Liver (tissue), 9 donors: ENCODE results near the gene KLHL13. TPM values are rescaled to one million over a fixed set of nuclear protein-coding genes. Genes with fewer than 3 reads are reported as not detected.

Experiments used
- DNase-seq: peaks from one replicate; pipeline ENCODE4 v3.0.0-alpha.2; 2017; ENCODE audit warnings: low spot score
- H3K27ac ChIP-seq, 2 donors: one replicate each; pipeline ENCODE4 v1.7.0; 2013; ENCODE audit warnings: inconsistent platforms in 2 of 2, low read length in 2 of 2, control low read depth in 1 of 2, low read depth in 1 of 2, mild to moderate bottlenecking in 1 of 2
- H3K27me3 ChIP-seq, 4 donors: one replicate each; pipeline versions ENCODE4 v1.6.1 to v1.7.0; 2013; ENCODE audit warnings: low read length in 3 of 4, inconsistent platforms in 1 of 4, mild to moderate bottlenecking in 1 of 4, moderate library complexity in 1 of 4; ENCODE audit not compliant: control insufficient read depth in 4 of 4, insufficient read depth in 4 of 4
- H3K36me3 ChIP-seq, 4 donors: one replicate each; pipeline versions ENCODE4 v1.6.1 to v1.7.0; 2013; ENCODE audit warnings: low read length in 3 of 4, mild to moderate bottlenecking in 3 of 4, low read depth in 1 of 4, moderate library complexity in 1 of 4; ENCODE audit not compliant: control insufficient read depth in 4 of 4, insufficient read depth in 3 of 4
- H3K4me1 ChIP-seq, 4 donors: one replicate each; pipeline versions ENCODE4 v1.6.1 to v1.7.0; 2013; ENCODE audit warnings: low read length in 3 of 4, mild to moderate bottlenecking in 3 of 4, moderate library complexity in 1 of 4; ENCODE audit not compliant: control insufficient read depth in 4 of 4, insufficient read depth in 4 of 4
- H3K4me3 ChIP-seq, 3 donors: one replicate each; pipeline versions ENCODE4 v1.6.1 to v1.7.0; 2013; ENCODE audit warnings: low read length in 3 of 3, control low read depth in 1 of 3, low read depth in 1 of 3, mild to moderate bottlenecking in 1 of 3
- H3K9ac ChIP-seq, 2 donors: one replicate each; pipeline ENCODE4 v1.7.0; 2013; ENCODE audit warnings: low read length in 2 of 2, mild to moderate bottlenecking in 2 of 2, moderate library complexity in 2 of 2, control low read depth in 1 of 2, low read depth in 1 of 2
- H3K9me3 ChIP-seq, 4 donors: one replicate each; pipeline versions ENCODE4 v1.6.1 to v1.7.0; 2013; ENCODE audit warnings: low read length in 3 of 4; ENCODE audit not compliant: control insufficient read depth in 4 of 4
- FOXA1 ChIP-seq: IDR thresholded peaks from 2 replicates; pipeline ENCODE4 v1.6.1; 2016; ENCODE audit warnings: antibody characterized with exemption
- FOXA2 ChIP-seq: IDR thresholded peaks from 2 replicates; pipeline ENCODE4 v1.6.1; 2016; ENCODE audit warnings: antibody characterized with exemption
- HNF4A ChIP-seq, 2 donors: conservative IDR thresholded peaks; 2 replicates each; pipeline ENCODE4 v1.6.1; 2016; ENCODE audit warnings: antibody characterized with exemption in 2 of 2, mild to moderate bottlenecking in 2 of 2
- JUND ChIP-seq, 2 donors: IDR thresholded peaks; 2 replicates each; pipeline ENCODE4 v1.6.1; 2016; ENCODE audit warnings: antibody characterized with exemption in 2 of 2
- NR2F2 ChIP-seq: IDR thresholded peaks from 2 replicates; pipeline ENCODE4 v1.6.1; 2016; ENCODE audit warnings: antibody characterized with exemption
- RAD21 ChIP-seq, 2 donors: IDR thresholded peaks; 2 replicates each; pipeline ENCODE4 v1.6.1; 2016; ENCODE audit warnings: antibody characterized with exemption in 2 of 2, mild to moderate bottlenecking in 2 of 2
- RXRA ChIP-seq, 2 donors: IDR thresholded peaks; 2 replicates each; pipeline ENCODE4 v1.6.1; 2017 to 2018; ENCODE audit warnings: antibody characterized with exemption in 2 of 2, mild to moderate bottlenecking in 1 of 2
- TAF1 ChIP-seq: conservative IDR thresholded peaks from 2 replicates; pipeline ENCODE4 v1.6.1; 2016; ENCODE audit warnings: antibody characterized with exemption, mild to moderate bottlenecking
- WGBS: extraction: QIAGEN DNeasy Blood & Tissue Kit; methylation state at CpG from one replicate; pipeline ENCODE4 v1.1.7; 2013; 5-methylcytosine and 5-hydroxymethylcytosine counted together
- polyA plus RNA-seq, 2 donors: library from polyadenylated mRNA; stranded (reverse) in 1 of 2; unstranded in 1 of 2; fragments of 200-250 nt in 1 of 2; fragments of >200 nt in 1 of 2; fragmentation: Nextera tagmentation in 1 of 2; extraction: Ambion mirVana in 1 of 2; gene quantifications; one replicate each; pipeline versions ENCODE4 v1.2.1 to v1.2.3, GENCODE V29; 2013 to 2015
- total RNA-seq, 2 donors: library from RNA; depleted of rRNA; stranded (reverse); fragments of >200 nt; gene quantifications; one replicate each; pipeline ENCODE4 v1.2.3, GENCODE V29; 2014
- TF ChIP-seq, protein P1 (sequence below): IDR thresholded peaks from 2 replicates; pipeline ENCODE4 v1.6.1; 2016; ENCODE audit warnings: antibody characterized with exemption
- TF ChIP-seq, protein P2 (sequence below): fragments of 150-350 bp; IDR thresholded peaks from 2 replicates; pipeline ENCODE4 v1.5.1; 2017; ENCODE audit warnings: improper control_type of control experiment, low read depth, low read length; ENCODE audit not compliant: missing input control
- TF ChIP-seq, protein P3 (sequence below): IDR thresholded peaks from 2 replicates; pipeline ENCODE4 v1.6.1; 2016; ENCODE audit warnings: antibody characterized with exemption
- donor health status: healthy.
- donor health status: healthy.
- donor health status: healthy.
- donor health status: healthy.
- donor health status: healthy.

KLHL13 gene
- total and polyA plus RNA-seq, 4 donors = 0.76 to 5.3 (median 3.3) TPM

DNA sequence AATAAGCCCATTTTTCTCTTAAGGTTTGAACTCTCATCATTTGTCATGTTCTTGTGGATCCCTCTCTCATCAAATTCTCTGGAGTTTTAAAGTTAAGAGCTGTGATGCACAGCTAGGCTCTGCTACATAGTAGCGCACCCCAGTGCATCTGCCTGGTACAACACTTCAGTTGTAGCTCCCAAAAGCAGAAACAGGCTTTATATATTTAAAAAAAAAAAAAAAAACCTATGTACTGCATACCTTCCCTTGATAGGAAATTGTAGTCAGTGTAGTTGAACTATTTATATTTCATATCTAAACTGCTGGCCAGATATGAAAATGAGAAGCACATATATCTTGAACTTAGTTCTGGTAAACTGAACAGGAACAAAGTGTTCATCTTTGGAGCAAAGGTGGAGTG lies 131.4 kb downstream of the KLHL13 start:
- TF ChIP-seq, protein P1, sequence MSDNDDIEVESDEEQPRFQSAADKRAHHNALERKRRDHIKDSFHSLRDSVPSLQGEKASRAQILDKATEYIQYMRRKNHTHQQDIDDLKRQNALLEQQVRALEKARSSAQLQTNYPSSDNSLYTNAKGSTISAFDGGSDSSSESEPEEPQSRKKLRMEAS = no peak
- TF ChIP-seq RAD21 (IDR thresholded peaks at IDR 0.05) (peak; percentile 43 to 63), JUND (IDR thresholded peaks at IDR 0.05) (no peak), NR2F2 (no peak)
- TF ChIP-seq, protein P2, sequence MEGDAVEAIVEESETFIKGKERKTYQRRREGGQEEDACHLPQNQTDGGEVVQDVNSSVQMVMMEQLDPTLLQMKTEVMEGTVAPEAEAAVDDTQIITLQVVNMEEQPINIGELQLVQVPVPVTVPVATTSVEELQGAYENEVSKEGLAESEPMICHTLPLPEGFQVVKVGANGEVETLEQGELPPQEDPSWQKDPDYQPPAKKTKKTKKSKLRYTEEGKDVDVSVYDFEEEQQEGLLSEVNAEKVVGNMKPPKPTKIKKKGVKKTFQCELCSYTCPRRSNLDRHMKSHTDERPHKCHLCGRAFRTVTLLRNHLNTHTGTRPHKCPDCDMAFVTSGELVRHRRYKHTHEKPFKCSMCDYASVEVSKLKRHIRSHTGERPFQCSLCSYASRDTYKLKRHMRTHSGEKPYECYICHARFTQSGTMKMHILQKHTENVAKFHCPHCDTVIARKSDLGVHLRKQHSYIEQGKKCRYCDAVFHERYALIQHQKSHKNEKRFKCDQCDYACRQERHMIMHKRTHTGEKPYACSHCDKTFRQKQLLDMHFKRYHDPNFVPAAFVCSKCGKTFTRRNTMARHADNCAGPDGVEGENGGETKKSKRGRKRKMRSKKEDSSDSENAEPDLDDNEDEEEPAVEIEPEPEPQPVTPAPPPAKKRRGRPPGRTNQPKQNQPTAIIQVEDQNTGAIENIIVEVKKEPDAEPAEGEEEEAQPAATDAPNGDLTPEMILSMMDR = peak; percentile 9
- WGBS = 36% methylated on average over 1 of the region's 1 CpG

DNA sequence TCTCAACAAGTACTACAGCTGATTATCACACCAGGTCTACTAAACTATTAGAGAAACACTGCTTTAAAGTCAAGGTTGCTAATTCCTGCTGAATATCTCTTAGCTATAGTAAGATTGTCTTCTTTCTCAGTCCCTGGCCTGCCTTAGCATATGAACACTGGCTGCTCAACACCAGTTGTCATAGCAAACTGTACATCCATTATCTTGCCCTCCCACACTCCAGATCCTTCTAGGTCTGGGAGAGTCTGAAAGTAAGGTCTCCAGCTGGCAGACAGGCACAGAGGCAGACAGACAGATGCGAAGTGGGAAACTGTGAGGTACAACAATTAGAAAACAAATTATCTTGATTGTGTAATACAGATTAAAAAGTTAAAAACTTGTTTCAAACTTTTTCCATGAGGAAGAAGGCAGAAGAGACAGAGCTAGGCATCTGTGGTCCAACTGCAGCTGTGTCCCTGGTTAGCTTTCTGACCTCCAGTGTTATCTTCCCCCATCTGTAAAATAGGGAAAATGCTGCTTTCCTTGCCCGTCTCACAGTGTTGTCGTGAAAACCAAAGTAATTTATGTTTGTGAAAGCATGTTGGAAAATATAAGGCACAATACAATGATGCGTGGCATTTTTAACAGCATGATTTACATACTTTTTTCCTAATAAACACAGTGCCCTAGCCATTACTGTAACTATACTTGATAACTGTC lies 133.8 kb downstream of the KLHL13 start:
- Histone ChIP-seq H3K9ac (no peak overlapping the region), H3K36me3 (no peaks in the 10 kb centered on the region), H3K27me3 (no peaks in the 10 kb centered on the region), H3K4me3 (no peak overlapping the region), H3K9me3 (no peaks in the 10 kb centered on the region), H3K27ac (no peak overlapping the region), H3K4me1 (no peaks in the 10 kb centered on the region)
- 82% methylated on average over 4 of the region's 4 CpGs for WGBS
- TF ChIP-seq TAF1 (no peak), RXRA (IDR thresholded peaks at IDR 0.05) (no peak), NR2F2 (no peak), FOXA1 (no peak)
- TF ChIP-seq, protein P3, sequence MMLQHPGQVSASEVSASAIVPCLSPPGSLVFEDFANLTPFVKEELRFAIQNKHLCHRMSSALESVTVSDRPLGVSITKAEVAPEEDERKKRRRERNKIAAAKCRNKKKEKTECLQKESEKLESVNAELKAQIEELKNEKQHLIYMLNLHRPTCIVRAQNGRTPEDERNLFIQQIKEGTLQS = no peak
- DNase-seq = no peak

More for the DNA sequence above, 131.4 kb downstream of the KLHL13 start:
- no peaks in the 10 kb centered on the region for H3K4me1 ChIP-seq
- H3K9ac ChIP-seq = no peak overlapping the region
- no peak overlapping the region for H3K4me3 ChIP-seq
- H3K36me3 ChIP-seq = no peaks in the 10 kb centered on the region
- no peak for DNase-seq
- no peaks in the 10 kb centered on the region for H3K9me3 ChIP-seq
- no peaks in the 10 kb centered on the region for H3K27me3 ChIP-seq
- H3K27ac ChIP-seq = no peak overlapping the region

DNA sequence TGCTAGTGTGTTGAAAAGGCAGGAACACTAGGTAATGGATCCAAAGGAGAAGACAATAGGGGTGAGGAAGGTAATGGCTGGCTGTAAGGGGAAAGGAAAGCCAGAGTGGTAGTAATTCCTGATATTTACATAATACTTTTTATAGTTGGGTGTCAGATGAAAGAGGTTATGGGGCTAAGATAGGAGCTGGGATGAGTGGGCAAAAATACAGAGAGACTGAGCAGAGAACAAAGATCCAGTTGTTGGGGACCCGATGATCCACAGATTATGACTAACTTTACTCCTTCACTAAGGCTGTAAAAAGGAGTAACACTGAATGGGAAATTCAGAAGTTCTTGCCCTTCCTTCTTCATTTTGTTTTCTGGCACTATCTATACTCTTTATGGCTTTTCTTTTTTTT lies 138.2 kb downstream of the KLHL13 start:
- Histone ChIP-seq H3K9me3 (no peaks in the 10 kb centered on the region), H3K4me1 (peaks cover 0 to 1% (median 0%) of the 10 kb centered on the region in 4 donors), H3K27ac (no peak overlapping the region), H3K9ac (no peak overlapping the region), H3K4me3 (no peak overlapping the region), H3K36me3 (no peaks in the 10 kb centered on the region), H3K27me3 (no peaks in the 10 kb centered on the region)
- TF ChIP-seq RXRA (IDR thresholded peaks at IDR 0.05) = no peak
- TF ChIP-seq RAD21 (IDR thresholded peaks at IDR 0.05) = no peak
- no peak for TF ChIP-seq HNF4A (conservative IDR thresholded peaks at IDR 0.05)
- TF ChIP-seq JUND (IDR thresholded peaks at IDR 0.05) = no peak
- no peak for TF ChIP-seq FOXA1
- no peak for TF ChIP-seq FOXA2
- TF ChIP-seq, protein P2 = no peak
- DNase-seq = no peak
- 89% methylated on average over 1 of the region's 1 CpG for WGBS
